OCI-LY3 (cell line): ENCODE measurements around the gene ASB12.

ENCODE experiments used
- EZH2phosphoT487 ChIP-seq: fragments of 200-600 bp; shearing (Covaris generic); IDR thresholded peaks from 2 replicates; pipeline ENCODE4 v1.6.1; 2018; ENCODE audit warnings: antibody characterized with exemption, mixed run types, low read depth
- TF ChIP-seq, protein P1 (sequence below): fragments of 200-600, 300-600 bp; sonication (generic); IDR thresholded peaks from 2 replicates; pipeline ENCODE4 v1.5.1; 2014; ENCODE audit warnings: antibody characterized with exemption, low read length, low read depth

- TF ChIP-seq, protein P1, sequence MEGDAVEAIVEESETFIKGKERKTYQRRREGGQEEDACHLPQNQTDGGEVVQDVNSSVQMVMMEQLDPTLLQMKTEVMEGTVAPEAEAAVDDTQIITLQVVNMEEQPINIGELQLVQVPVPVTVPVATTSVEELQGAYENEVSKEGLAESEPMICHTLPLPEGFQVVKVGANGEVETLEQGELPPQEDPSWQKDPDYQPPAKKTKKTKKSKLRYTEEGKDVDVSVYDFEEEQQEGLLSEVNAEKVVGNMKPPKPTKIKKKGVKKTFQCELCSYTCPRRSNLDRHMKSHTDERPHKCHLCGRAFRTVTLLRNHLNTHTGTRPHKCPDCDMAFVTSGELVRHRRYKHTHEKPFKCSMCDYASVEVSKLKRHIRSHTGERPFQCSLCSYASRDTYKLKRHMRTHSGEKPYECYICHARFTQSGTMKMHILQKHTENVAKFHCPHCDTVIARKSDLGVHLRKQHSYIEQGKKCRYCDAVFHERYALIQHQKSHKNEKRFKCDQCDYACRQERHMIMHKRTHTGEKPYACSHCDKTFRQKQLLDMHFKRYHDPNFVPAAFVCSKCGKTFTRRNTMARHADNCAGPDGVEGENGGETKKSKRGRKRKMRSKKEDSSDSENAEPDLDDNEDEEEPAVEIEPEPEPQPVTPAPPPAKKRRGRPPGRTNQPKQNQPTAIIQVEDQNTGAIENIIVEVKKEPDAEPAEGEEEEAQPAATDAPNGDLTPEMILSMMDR: no peak
- no peak for TF ChIP-seq EZH2phosphoT487
Observed at GRCh38 chrX:64176876-64177275, 53.5 kb downstream of the ASB12 start.
